Right lobe of liver (tissue), 6 donors: ENCODE data around the gene HAP1. TPM values are rescaled to one million over a fixed set of nuclear protein-coding genes. Genes with fewer than 3 reads are reported as not detected.

Experiments used
- ATAC-seq, 4 donors: fragments of 200-7000 bp; cut with Tn5 transposase; one replicate each; pipeline ENCODE4 v1.9.1; 2020; ENCODE audit warnings: mild to moderate bottlenecking in 4 of 4, moderate library complexity in 4 of 4
- DNase-seq, 3 donors: peaks; one replicate each; pipeline ENCODE4 v3.0.0-alpha.2; 2020
- H3K27ac ChIP-seq, 3 donors: fragments of 200-600 bp; one replicate each; pipeline ENCODE4 v1.8.0; 2022
- H3K27me3 ChIP-seq, 2 donors: fragments of 200-600 bp; one replicate each; pipeline ENCODE4 v1.8.0; 2022
- H3K36me3 ChIP-seq, 4 donors: fragments of 200-600 bp; sonication (generic) in 1 of 4; one replicate each; pipeline versions ENCODE4 v1.5.1 to v1.8.0; 2017 to 2022; ENCODE audit warnings: control low read depth in 1 of 4
- H3K4me1 ChIP-seq, 4 donors: fragments of 200-600 bp; sonication (generic) in 1 of 4; one replicate each; pipeline versions ENCODE4 v1.5.1 to v1.8.0; 2017 to 2022; ENCODE audit warnings: control low read depth in 1 of 4
- H3K4me3 ChIP-seq, 3 donors: fragments of 200-600 bp; one replicate each; pipeline ENCODE4 v1.8.0; 2022
- H3K9me3 ChIP-seq, 4 donors: fragments of 200-600 bp; sonication (generic) in 1 of 4; one replicate each; pipeline versions ENCODE4 v1.5.1 to v1.8.0; 2017 to 2022; ENCODE audit warnings: control low read depth in 1 of 4
- POLR2A ChIP-seq: fragments of 450-650 bp; IDR thresholded peaks from one replicate; pipeline ENCODE4 v1.6.1; 2017; ENCODE audit warnings: antibody characterized with exemption, mild to moderate bottlenecking
- WGBS: methylation state at CpG from one replicate; pipeline ENCODE4 v1.1.6; 2018; ENCODE audit warnings: low coverage, low lambda C conversion rate; ENCODE audit not compliant: insufficient coverage; ENCODE audit errors: missing lambda C conversion rate; 5-methylcytosine and 5-hydroxymethylcytosine counted together
- intact Hi-C, 2 donors: fragments of 100-400 bp; cut with DNase I; formaldehyde crosslinking; loops; one replicate each; pipeline versions ENCODE4 v1.11.2 to v1.14.1; 2022
- total RNA-seq, 6 experiments: library from RNA; depleted of rRNA in 2 of 6; stranded (reverse); fragments of >200 nt in 2 of 6; fragmentation: NEBNext Ultra II Directional in 3 of 6; extraction: Animal tissue kit (Norgen Biotek cat#: 25700) in 3 of 6; gene quantifications; one replicate each; pipeline versions ENCODE4 v1.1.0 to v1.2.4, GENCODE V29; 2016 to 2023
- TF ChIP-seq, protein P1 (sequence below), 4 donors: fragments of 200-600 bp in 3 of 4; fragments of 450-650 bp in 1 of 4; IDR thresholded peaks; one replicate each; pipeline versions ENCODE4 v1.5.1 to v1.8.0; 2016 to 2022; ENCODE audit warnings: antibody characterized with exemption in 4 of 4, mild to moderate bottlenecking in 2 of 4
- donor health status: DM: no; HTN: yes; CAD: no.
- donor health status: DM: no; HTN: no; CAD: no.
- donor health status: DM: no; HTN: no; CAD: no.
- donor health status: DM: no; HTN: yes; CAD: no.
- donor health status: DM: no; HTN: yes; CAD: no.

Gene HAP1
- total RNA-seq, 6 experiments from 2014 or later = 0.07 to 0.10 (median 0.07) TPM; not detected in 3

DNA sequence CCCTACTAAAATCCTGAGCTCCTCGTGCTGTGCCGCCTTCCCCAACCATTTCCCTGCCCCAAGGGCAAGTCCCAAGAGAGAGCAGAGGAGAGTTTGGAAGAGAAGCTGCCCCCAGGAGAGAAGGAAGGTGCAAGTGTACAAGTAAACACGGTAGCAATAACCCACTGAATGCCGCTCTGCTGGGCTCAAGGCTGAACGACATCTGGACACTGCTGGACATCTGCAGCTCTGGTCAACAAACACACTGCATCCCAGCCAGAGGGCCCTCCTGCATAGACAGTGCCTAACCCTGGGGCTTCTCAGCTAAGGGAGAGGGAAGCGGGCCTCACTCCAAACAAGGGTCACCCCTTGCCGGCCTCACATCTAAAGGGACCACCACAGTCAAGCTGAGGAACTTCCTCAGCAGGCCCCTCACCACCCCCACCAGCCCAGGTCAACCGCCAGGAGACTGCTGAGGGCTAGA lies 39.3 kb upstream of the HAP1 start:
- no peak for TF ChIP-seq POLR2A
- TF ChIP-seq, protein P1, sequence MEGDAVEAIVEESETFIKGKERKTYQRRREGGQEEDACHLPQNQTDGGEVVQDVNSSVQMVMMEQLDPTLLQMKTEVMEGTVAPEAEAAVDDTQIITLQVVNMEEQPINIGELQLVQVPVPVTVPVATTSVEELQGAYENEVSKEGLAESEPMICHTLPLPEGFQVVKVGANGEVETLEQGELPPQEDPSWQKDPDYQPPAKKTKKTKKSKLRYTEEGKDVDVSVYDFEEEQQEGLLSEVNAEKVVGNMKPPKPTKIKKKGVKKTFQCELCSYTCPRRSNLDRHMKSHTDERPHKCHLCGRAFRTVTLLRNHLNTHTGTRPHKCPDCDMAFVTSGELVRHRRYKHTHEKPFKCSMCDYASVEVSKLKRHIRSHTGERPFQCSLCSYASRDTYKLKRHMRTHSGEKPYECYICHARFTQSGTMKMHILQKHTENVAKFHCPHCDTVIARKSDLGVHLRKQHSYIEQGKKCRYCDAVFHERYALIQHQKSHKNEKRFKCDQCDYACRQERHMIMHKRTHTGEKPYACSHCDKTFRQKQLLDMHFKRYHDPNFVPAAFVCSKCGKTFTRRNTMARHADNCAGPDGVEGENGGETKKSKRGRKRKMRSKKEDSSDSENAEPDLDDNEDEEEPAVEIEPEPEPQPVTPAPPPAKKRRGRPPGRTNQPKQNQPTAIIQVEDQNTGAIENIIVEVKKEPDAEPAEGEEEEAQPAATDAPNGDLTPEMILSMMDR (IDR thresholded peaks at IDR 0.05) = no peak
- peak overlapping the region; percentile 70 to 97 (median 96) for H3K27ac ChIP-seq
- WGBS = 43% methylated on average over 3 of the region's 8 CpGs
- ATAC-seq = no peak
- H3K36me3 ChIP-seq = peaks cover 0 to 26% (median 10%) of the 10 kb centered on the region in 4 donors
- no peak overlapping the region for H3K4me3 ChIP-seq
- H3K9me3 ChIP-seq = no peaks in the 10 kb centered on the region
- H3K27me3 ChIP-seq = no peaks in the 10 kb centered on the region
- intact Hi-C loops = no loop called here
- DNase-seq = no peak
- peaks cover 0 to 68% (median 33%) of the 10 kb centered on the region in 4 donors for H3K4me1 ChIP-seq

DNA sequence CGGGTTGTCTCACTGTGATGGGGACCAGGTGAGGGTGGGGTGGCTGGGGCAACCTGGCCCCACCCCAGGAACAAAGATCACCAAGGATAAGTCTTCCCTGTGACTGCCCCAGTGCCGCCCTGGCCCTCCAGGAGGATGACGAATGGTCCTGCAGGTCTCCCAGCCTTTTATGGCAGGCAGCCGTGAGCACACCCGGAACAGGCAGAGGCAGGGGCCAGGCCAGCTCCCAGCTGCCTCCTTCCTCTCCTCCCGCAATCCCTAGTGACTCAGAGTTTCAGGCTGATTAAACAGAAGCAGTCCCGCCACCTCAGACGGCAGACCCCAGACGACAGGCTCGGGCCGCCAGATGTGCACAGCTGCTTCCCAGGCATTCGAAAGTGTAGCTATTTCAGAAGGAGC lies 38.7 kb upstream of the HAP1 start:
- Histone ChIP-seq H3K36me3 (peaks cover 0 to 32% (median 14%) of the 10 kb centered on the region in 4 donors), H3K4me3 (peak overlapping the region in 1 of 3 donors; percentile 55), H3K27ac (peak overlapping the region; percentile 70 to 97 (median 96)), H3K9me3 (no peaks in the 10 kb centered on the region), H3K4me1 (peaks cover 0 to 65% (median 30%) of the 10 kb centered on the region in 4 donors), H3K27me3 (no peaks in the 10 kb centered on the region)
- TF ChIP-seq, protein P1 (IDR thresholded peaks at IDR 0.05) = no peak
- peak; percentile 21 for TF ChIP-seq POLR2A
- 14% methylated on average over 7 of the region's 12 CpGs for WGBS
- peak; percentile 70 to 88 (median 81) for DNase-seq
- intact Hi-C loops = no loop called here
- peak; percentile 27 to 69 (median 42) for ATAC-seq

DNA sequence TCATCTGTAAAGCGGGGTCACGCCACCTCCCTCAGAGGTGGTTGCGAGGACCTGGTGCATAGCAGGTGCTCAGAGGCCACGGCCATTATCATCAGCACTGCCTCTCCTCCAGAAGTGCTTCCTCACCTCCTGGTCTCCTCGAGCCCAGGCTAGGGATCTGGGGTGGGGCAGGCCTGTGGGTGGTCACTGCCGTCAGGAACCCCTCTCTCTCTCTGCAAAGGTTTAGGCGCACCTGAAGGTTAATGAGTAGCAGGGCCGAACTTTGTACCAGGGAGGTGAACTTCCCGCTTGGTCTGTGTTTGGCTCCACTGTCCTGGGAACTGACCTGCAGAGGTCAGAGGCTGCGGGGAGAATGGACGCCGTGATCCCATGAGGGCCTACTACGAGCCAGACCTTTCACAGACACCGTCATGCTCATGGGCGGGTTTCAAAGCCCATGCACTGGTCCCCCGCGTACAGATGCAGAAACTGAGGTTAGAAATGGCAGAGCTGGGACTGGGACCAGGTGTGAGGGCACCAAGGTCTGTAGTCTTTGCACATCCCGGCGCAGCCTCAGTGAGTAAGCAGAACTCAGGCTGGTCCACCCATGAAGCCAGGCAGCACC lies 38.2 kb upstream of the HAP1 start:
- peak overlapping the region; percentile 26 to 55 (median 49) for H3K4me3 ChIP-seq
- peak; percentile 77 to 91 (median 86) for DNase-seq

DNA sequence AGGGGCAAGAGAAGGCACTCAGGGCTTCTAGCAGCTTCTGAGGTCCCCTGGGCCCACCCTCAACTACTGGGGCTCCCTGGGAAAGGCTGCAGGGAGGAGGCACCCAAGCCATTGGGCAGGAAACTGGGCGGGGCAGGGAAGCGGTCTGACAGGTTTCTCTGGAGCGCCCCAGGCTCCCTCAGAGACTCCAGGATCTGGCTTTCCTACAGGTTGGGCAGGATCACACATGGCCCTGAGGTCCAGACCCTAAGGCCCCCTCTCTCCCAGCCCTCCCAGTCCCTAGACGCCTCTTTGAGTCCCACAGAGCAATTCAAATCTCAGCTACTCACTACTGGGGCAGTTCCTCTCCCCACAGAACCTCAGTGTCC lies 37.8 kb upstream of the HAP1 start:
- peak overlapping the region; percentile 70 to 97 (median 96) for H3K27ac ChIP-seq
- intact Hi-C loops = no loop called here
- no peaks in the 10 kb centered on the region for H3K9me3 ChIP-seq
- peak overlapping the region; percentile 26 to 55 (median 49) for H3K4me3 ChIP-seq
- no peaks in the 10 kb centered on the region for H3K27me3 ChIP-seq
- TF ChIP-seq, protein P1 (IDR thresholded peaks at IDR 0.05) = no peak
- no peak for TF ChIP-seq POLR2A
- WGBS = 33% methylated on average over 1 of the region's 4 CpGs
- H3K36me3 ChIP-seq = peaks cover 0 to 42% (median 19%) of the 10 kb centered on the region in 4 donors
- ATAC-seq (peak; percentile 12 to 52 (median 40)), DNase-seq (peak in 1 of 3 donors; percentile 63)
- H3K4me1 ChIP-seq = peaks cover 0 to 56% (median 25%) of the 10 kb centered on the region in 4 donors

More for the DNA sequence above, 38.2 kb upstream of the HAP1 start:
- H3K9me3 ChIP-seq = no peaks in the 10 kb centered on the region
- no CpG with 5 or more reads among the region's 19 CpGs for WGBS
- intact Hi-C loops = no loop called here
- H3K27ac ChIP-seq = peak overlapping the region; percentile 70 to 97 (median 96)
- peaks cover 0 to 37% (median 17%) of the 10 kb centered on the region in 4 donors for H3K36me3 ChIP-seq
- no peak for TF ChIP-seq POLR2A
- TF ChIP-seq, protein P1 (IDR thresholded peaks at IDR 0.05) = no peak
- peak; percentile 69 to 80 (median 74) for ATAC-seq
- H3K27me3 ChIP-seq = no peaks in the 10 kb centered on the region
- H3K4me1 ChIP-seq = peaks cover 0 to 60% (median 28%) of the 10 kb centered on the region in 4 donors
